ENCODE data around the gene ENTPD1. TPM values are rescaled to one million over a fixed set of nuclear protein-coding genes. Genes with fewer than 3 reads are reported as not detected.
"Not testable (repeated sequence)": the region's sequence is repeated elsewhere in the genome, so short reads cannot be mapped to it uniquely, and the experiment has no call there.

ENTPD1 gene
- total RNA-seq, 1 donor from 2014 or later: 8.9 TPM

DNA sequence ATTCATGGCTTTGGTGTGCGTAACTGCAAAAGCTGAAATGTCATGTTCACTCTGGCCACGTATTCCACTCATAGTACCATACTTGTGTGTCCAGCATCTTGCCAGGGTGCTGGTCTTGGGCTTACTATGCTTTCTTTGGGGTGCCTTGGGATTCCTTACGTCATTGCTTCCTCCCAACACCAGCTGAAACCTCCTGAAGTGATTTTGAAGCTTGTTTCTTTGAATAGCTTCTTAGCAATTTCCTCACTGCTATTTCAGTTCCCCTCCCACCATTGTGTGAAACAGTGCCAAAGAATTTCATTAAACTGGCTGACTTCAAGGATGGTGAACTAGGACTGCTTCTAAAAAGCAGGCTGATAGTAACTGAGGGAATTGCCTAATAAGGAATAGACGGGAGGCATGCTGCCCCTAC, 36.9 kb downstream of the ENTPD1 start:
- no peaks in the 10 kb centered on the region for H3K27me3 ChIP-seq (ENCODE audit: control insufficient read depth in 3 of 3, insufficient read depth in 3 of 3, low read length in 3 of 3)
- no peak overlapping the region for H3K4me3 ChIP-seq (ENCODE audit: low read length in 3 of 3)
- peak overlapping the region; percentile 44 for H3K27ac ChIP-seq (ENCODE audit: low read depth, low read length)
- H3K4me1 ChIP-seq (ENCODE audit: control insufficient read depth in 3 of 3, insufficient read depth in 3 of 3, low read length in 3 of 3): peaks cover 0 to 7% (median 5%) of the 10 kb centered on the region in 3 donors
- no peak overlapping the region for H3K9ac ChIP-seq (ENCODE audit: low read depth in 1 of 3, low read length in 3 of 3)
- H3K36me3 ChIP-seq (ENCODE audit: control insufficient read depth in 3 of 3, insufficient read depth in 3 of 3, low read length in 3 of 3): no peaks in the 10 kb centered on the region
- H3K9me3 ChIP-seq (ENCODE audit: control insufficient read depth in 3 of 3, low read length in 3 of 3): no peaks in the 10 kb centered on the region

DNA sequence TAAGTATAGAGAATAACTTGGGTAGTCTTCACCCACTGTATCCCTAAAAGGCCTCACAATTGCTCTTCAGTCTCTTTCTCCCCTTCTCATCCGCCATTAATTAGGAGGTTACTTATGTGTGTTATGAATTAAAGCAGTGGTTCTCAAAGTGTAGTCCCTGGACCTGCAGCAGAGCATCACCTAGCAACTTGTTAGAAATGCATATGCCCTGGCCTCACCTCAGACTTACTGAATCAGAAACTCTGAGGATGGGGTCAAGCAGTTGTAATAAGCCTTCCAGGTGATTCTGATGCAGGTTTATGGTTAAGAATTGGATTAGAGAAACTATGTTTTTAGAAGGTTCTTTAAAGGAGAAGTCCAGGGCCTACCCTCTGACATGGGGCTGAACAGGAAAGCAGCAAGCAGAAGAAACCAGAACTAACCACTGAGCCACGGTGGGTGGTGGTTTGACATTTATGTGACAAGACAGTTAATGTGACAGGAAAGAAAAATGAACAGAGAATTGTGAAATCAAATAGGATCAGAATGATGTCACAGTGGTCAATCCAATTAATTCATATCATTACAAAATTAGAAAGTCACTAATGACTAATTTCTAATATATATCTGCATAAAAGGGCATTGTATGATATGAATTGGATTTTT, 37.6 kb downstream of the ENTPD1 start:
- no peak overlapping the region for H3K4me3 ChIP-seq (ENCODE audit: low read length in 3 of 3)
- H3K27ac ChIP-seq (ENCODE audit: low read depth, low read length): peak overlapping the region; percentile 44
- no peak overlapping the region for H3K9ac ChIP-seq (ENCODE audit: low read depth in 1 of 3, low read length in 3 of 3)
- no peaks in the 10 kb centered on the region for H3K9me3 ChIP-seq (ENCODE audit: control insufficient read depth in 3 of 3, low read length in 3 of 3)
- no peaks in the 10 kb centered on the region for H3K27me3 ChIP-seq (ENCODE audit: control insufficient read depth in 3 of 3, insufficient read depth in 3 of 3, low read length in 3 of 3)
- H3K36me3 ChIP-seq (ENCODE audit: control insufficient read depth in 3 of 3, insufficient read depth in 3 of 3, low read length in 3 of 3): no peaks in the 10 kb centered on the region
- H3K4me1 ChIP-seq (ENCODE audit: control insufficient read depth in 3 of 3, insufficient read depth in 3 of 3, low read length in 3 of 3): peaks cover 0 to 7% (median 5%) of the 10 kb centered on the region in 3 donors

DNA sequence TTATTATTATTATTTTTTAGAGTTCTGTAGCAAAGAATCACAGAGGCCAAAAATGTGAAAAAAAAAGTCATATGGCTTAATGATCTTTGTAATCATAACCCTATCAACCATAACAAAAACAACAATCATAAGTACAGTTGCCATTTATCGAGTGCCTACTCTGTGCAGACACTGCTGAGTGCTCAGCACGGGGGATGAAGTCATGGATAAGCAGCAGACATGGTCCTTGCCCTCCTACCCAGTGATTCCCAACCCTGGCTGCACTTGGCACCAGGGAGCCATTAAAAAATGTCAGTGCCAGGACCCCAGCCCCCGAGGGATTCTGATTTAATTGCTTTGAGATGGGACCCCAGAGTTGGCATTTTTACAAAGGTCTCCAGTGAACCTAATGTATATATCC, 38.2 kb downstream of the ENTPD1 start:
- Histone ChIP-seq H3K4me3 (ENCODE audit: low read length in 3 of 3) (no peak overlapping the region), H3K27me3 (ENCODE audit: control insufficient read depth in 3 of 3, insufficient read depth in 3 of 3, low read length in 3 of 3) (no peaks in the 10 kb centered on the region), H3K36me3 (ENCODE audit: control insufficient read depth in 3 of 3, insufficient read depth in 3 of 3, low read length in 3 of 3) (no peaks in the 10 kb centered on the region), H3K9me3 (ENCODE audit: control insufficient read depth in 3 of 3, low read length in 3 of 3) (no peaks in the 10 kb centered on the region), H3K4me1 (ENCODE audit: control insufficient read depth in 3 of 3, insufficient read depth in 3 of 3, low read length in 3 of 3) (peaks cover 0 to 7% (median 5%) of the 10 kb centered on the region in 3 donors), H3K27ac (ENCODE audit: low read depth, low read length) (no peak overlapping the region), H3K9ac (ENCODE audit: low read depth in 1 of 3, low read length in 3 of 3) (no peak overlapping the region)

DNA sequence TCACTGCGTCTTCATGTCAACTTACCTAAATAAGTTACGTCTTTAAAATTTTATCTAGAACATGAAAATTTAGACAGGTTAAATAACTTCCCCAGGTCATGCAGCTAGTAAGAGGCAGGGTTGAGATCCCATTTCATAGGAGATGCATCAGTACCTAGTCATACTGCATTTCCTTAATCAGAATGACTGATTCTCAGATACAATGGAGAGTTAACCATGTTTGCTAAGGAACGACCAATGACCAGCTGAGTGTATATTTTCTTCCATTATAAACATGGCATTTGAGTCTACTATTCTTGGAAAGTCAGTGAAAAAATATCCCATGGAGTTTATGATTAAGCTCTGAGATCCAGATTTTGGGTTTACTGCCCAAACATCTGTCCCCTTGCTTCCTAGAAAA, 39.6 kb downstream of the ENTPD1 start:
- Histone ChIP-seq H3K4me3 (ENCODE audit: low read length in 3 of 3) (no peak overlapping the region), H3K9ac (ENCODE audit: low read depth in 1 of 3, low read length in 3 of 3) (no peak overlapping the region), H3K36me3 (ENCODE audit: control insufficient read depth in 3 of 3, insufficient read depth in 3 of 3, low read length in 3 of 3) (no peaks in the 10 kb centered on the region), H3K4me1 (ENCODE audit: control insufficient read depth in 3 of 3, insufficient read depth in 3 of 3, low read length in 3 of 3) (peaks cover 0 to 7% (median 5%) of the 10 kb centered on the region in 3 donors), H3K27me3 (ENCODE audit: control insufficient read depth in 3 of 3, insufficient read depth in 3 of 3, low read length in 3 of 3) (no peaks in the 10 kb centered on the region), H3K9me3 (ENCODE audit: control insufficient read depth in 3 of 3, low read length in 3 of 3) (no peaks in the 10 kb centered on the region), H3K27ac (ENCODE audit: low read depth, low read length) (no peak overlapping the region)

DNA sequence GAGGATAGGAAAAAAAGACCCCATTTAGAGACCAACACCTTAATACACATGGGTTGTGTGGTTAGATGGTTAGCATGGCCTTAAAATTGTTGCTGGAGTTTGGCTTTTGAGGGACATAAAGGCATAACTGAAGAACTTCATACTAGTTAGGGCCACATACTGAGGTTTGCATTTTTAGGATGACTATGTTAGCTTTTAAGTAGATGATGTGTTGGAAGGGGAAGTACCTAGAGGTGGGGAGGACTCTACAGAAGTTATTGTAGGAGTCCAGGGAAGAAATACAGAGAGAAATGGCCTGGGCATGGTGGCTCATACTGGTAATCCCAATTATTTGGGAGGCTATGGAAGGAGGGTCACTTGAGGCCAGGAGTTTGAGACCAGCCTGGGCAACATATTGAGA, 40.5 kb downstream of the ENTPD1 start:
- Histone ChIP-seq H3K4me3 (ENCODE audit: low read length in 3 of 3) (no peak overlapping the region), H3K27ac (ENCODE audit: low read depth, low read length) (no peak overlapping the region), H3K36me3 (ENCODE audit: control insufficient read depth in 3 of 3, insufficient read depth in 3 of 3, low read length in 3 of 3) (no peaks in the 10 kb centered on the region), H3K27me3 (ENCODE audit: control insufficient read depth in 3 of 3, insufficient read depth in 3 of 3, low read length in 3 of 3) (no peaks in the 10 kb centered on the region), H3K9me3 (ENCODE audit: control insufficient read depth in 3 of 3, low read length in 3 of 3) (no peaks in the 10 kb centered on the region), H3K9ac (ENCODE audit: low read depth in 1 of 3, low read length in 3 of 3) (no peak overlapping the region), H3K4me1 (ENCODE audit: control insufficient read depth in 3 of 3, insufficient read depth in 3 of 3, low read length in 3 of 3) (peaks cover 0 to 7% (median 5%) of the 10 kb centered on the region in 3 donors)

DNA sequence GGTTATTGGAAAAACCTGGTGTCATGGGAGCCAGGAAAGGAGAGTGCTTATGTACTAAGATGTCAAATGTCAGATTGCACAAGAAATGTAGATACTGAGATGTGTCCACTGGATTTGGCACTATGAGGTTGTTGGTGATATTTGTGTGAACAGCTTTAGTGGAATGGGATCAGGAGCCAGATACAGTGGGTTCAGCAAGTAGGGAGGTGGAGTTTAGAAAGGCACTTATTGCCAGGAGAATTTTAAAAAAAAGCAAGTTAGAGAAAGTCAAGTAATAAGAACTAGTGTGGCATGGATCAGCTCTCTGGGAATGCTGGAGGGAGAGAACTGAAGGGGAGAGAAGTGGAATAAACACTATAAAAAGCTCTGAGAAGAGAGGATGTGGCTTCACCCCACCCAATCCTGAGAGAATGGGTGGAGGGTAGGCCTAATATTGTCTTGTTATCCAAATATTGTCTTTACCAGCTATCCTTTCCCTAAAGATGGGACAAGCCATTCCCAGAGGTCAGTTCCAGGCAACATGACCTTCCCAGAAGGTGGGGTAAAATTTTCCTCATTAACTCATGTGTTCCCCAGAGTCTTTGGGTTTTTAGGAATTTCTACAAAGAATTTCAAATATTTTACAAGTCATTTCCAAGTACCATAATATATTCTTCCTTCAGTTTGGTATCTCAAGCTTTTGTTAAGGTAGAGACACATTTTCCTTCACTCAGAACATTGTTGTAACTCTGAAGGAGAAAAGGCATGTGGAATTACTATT, 42.3 kb downstream of the ENTPD1 start:
- H3K4me3 ChIP-seq (ENCODE audit: low read length in 3 of 3): no peak overlapping the region
- no peak overlapping the region for H3K9ac ChIP-seq (ENCODE audit: low read depth in 1 of 3, low read length in 3 of 3)
- H3K4me1 ChIP-seq (ENCODE audit: control insufficient read depth in 3 of 3, insufficient read depth in 3 of 3, low read length in 3 of 3): peaks cover 0 to 6% (median 0%) of the 10 kb centered on the region in 3 donors
- H3K27me3 ChIP-seq (ENCODE audit: control insufficient read depth in 3 of 3, insufficient read depth in 3 of 3, low read length in 3 of 3): no peaks in the 10 kb centered on the region
- no peaks in the 10 kb centered on the region for H3K36me3 ChIP-seq (ENCODE audit: control insufficient read depth in 3 of 3, insufficient read depth in 3 of 3, low read length in 3 of 3)
- no peak overlapping the region for H3K27ac ChIP-seq (ENCODE audit: low read depth, low read length)
- H3K9me3 ChIP-seq (ENCODE audit: control insufficient read depth in 3 of 3, low read length in 3 of 3): no peaks in the 10 kb centered on the region

DNA sequence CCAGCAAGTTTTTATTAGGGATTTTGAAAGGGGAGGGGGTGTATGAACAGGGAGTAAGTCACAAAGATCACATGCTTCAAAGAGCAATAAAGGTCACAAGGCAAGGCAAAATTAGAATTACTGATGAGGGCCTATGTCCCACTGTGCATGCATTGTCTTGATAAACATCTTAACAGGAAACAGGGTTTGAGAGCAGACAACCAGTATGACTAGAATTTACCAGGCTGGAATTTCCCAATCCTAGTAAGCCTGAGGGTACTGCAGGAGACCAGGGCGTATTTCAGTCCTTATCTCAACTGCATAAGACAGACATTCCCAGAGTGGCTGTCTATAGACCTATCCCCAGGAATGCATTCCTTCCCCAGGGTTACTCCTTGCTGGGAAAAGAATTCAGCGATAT, 44.3 kb downstream of the ENTPD1 start:
- H3K4me3 ChIP-seq (ENCODE audit: low read length in 3 of 3); H3K27ac ChIP-seq (ENCODE audit: low read depth, low read length); H3K9ac ChIP-seq (ENCODE audit: low read depth in 1 of 3, low read length in 3 of 3); H3K9me3 ChIP-seq (ENCODE audit: control insufficient read depth in 3 of 3, low read length in 3 of 3); H3K27me3 ChIP-seq (ENCODE audit: control insufficient read depth in 3 of 3, insufficient read depth in 3 of 3, low read length in 3 of 3); H3K4me1 ChIP-seq (ENCODE audit: control insufficient read depth in 3 of 3, insufficient read depth in 3 of 3, low read length in 3 of 3); H3K36me3 ChIP-seq (ENCODE audit: control insufficient read depth in 3 of 3, insufficient read depth in 3 of 3, low read length in 3 of 3): not testable (repeated sequence)

DNA sequence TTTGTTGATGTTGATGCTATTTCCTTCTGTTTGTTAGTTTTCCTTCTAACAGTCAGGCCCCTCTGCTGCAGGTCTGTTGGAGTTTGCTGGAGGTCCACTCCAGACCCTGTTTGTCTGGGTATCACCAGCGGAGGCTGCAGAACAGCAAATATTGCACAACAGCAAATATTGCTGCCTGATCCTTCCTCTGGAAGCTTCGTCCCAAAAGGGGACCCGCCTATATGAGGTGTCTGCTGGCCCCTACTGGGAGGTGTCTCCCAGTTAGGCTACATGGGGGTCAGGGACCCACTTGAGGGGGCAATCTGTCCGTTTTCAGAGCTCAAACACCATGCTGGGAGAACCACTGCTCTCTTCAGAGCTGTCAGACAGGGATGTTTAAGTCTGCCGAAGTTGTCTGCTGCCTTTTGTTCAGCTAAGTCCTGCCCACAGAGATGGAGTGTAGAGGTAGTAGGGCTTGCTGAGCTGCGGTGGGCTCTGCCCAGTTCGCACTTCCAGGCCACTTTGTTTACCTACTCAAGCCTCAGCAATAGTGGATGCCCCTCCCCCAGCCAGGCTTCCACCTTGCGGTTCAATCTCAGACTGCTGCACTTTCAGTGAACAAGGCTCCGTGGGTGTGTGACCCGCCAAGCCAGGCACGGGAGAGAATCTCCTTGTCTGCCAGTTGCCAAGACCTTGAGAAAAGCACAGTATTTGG, 50.9 kb downstream of the ENTPD1 start:
- H3K36me3 ChIP-seq (ENCODE audit: control insufficient read depth in 3 of 3, insufficient read depth in 3 of 3, low read length in 3 of 3); H3K4me1 ChIP-seq (ENCODE audit: control insufficient read depth in 3 of 3, insufficient read depth in 3 of 3, low read length in 3 of 3); H3K27me3 ChIP-seq (ENCODE audit: control insufficient read depth in 3 of 3, insufficient read depth in 3 of 3, low read length in 3 of 3); H3K9me3 ChIP-seq (ENCODE audit: control insufficient read depth in 3 of 3, low read length in 3 of 3); H3K9ac ChIP-seq (ENCODE audit: low read depth in 1 of 3, low read length in 3 of 3); H3K4me3 ChIP-seq (ENCODE audit: low read length in 3 of 3); H3K27ac ChIP-seq (ENCODE audit: low read depth, low read length): not testable (repeated sequence)

DNA sequence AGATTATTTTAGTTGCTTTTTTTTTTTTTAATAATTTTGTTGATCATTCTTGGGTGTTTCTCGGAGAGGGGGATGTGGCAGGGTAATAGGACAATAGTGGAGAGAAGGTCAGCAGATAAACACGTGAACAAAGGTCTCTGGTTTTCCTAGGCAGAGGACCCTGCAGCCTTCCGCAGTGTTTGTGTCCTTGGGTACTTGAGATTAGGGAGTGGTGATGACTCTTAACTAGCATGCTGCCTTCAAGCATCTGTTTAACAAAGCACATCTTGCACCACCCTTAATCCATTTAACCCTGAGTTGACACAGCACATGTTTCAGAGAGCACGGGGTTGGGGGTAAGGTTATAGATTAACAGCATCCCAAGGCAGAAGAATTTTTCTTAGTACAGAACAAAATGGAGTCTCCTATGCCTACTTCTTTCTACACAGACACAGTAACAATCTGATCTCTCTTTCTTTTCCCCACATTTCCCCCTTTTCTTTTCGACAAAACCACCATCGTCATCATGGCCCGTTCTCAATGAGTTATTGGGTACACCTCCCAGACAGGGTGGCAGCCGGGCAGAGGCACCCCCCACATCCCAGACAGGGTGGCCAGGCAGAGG, 52.8 kb downstream of the ENTPD1 start:
- H3K4me3 ChIP-seq (ENCODE audit: low read length in 3 of 3); H3K27ac ChIP-seq (ENCODE audit: low read depth, low read length); H3K27me3 ChIP-seq (ENCODE audit: control insufficient read depth in 3 of 3, insufficient read depth in 3 of 3, low read length in 3 of 3); H3K9me3 ChIP-seq (ENCODE audit: control insufficient read depth in 3 of 3, low read length in 3 of 3); H3K36me3 ChIP-seq (ENCODE audit: control insufficient read depth in 3 of 3, insufficient read depth in 3 of 3, low read length in 3 of 3); H3K4me1 ChIP-seq (ENCODE audit: control insufficient read depth in 3 of 3, insufficient read depth in 3 of 3, low read length in 3 of 3); H3K9ac ChIP-seq (ENCODE audit: low read depth in 1 of 3, low read length in 3 of 3): not testable (repeated sequence)
